ENCODE measurements around the gene LRPAP1. TPM values are rescaled to one million over a fixed set of nuclear protein-coding genes. Genes with fewer than 3 reads are reported as not detected.

The LRPAP1 gene
- total RNA-seq, 1 donor from 2014 or later: 92.2 TPM

- no peak overlapping the region for H3K27ac Mint-ChIP-seq (ENCODE audit: unreplicated experiment)
- peaks cover 5% of the 10 kb centered on the region for H3K4me1 Mint-ChIP-seq (ENCODE audit: unreplicated experiment)
- H3K36me3 Mint-ChIP-seq (ENCODE audit: low read depth, unreplicated experiment): peaks cover 5% of the 10 kb centered on the region
- no peak for DNase-seq (ENCODE audit: low spot score)
- no peaks in the 10 kb centered on the region for H3K9me3 Mint-ChIP-seq (ENCODE audit: unreplicated experiment)
- TF ChIP-seq, protein P1, sequence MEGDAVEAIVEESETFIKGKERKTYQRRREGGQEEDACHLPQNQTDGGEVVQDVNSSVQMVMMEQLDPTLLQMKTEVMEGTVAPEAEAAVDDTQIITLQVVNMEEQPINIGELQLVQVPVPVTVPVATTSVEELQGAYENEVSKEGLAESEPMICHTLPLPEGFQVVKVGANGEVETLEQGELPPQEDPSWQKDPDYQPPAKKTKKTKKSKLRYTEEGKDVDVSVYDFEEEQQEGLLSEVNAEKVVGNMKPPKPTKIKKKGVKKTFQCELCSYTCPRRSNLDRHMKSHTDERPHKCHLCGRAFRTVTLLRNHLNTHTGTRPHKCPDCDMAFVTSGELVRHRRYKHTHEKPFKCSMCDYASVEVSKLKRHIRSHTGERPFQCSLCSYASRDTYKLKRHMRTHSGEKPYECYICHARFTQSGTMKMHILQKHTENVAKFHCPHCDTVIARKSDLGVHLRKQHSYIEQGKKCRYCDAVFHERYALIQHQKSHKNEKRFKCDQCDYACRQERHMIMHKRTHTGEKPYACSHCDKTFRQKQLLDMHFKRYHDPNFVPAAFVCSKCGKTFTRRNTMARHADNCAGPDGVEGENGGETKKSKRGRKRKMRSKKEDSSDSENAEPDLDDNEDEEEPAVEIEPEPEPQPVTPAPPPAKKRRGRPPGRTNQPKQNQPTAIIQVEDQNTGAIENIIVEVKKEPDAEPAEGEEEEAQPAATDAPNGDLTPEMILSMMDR (IDR thresholded peaks at IDR 0.05; ENCODE audit: unreplicated experiment): no peak
- H3K27me3 Mint-ChIP-seq (ENCODE audit: unreplicated experiment): peaks cover 15% of the 10 kb centered on the region
- H3K4me3 Mint-ChIP-seq (ENCODE audit: unreplicated experiment): no peak overlapping the region
Measured at GRCh38 chr4:3495204-3495975, 36.8 kb downstream of the LRPAP1 start.

GRCh38 chr4:3494462-3494871, 37.8 kb downstream of the LRPAP1 start:
- TF ChIP-seq, protein P1 (IDR thresholded peaks at IDR 0.05; ENCODE audit: unreplicated experiment): no peak
- Mint-ChIP-seq H3K36me3 (ENCODE audit: low read depth, unreplicated experiment) (peaks cover 5% of the 10 kb centered on the region), H3K4me3 (ENCODE audit: unreplicated experiment) (no peak overlapping the region), H3K27me3 (ENCODE audit: unreplicated experiment) (peaks cover 12% of the 10 kb centered on the region), H3K4me1 (ENCODE audit: unreplicated experiment) (peaks cover 5% of the 10 kb centered on the region), H3K9me3 (ENCODE audit: unreplicated experiment) (no peaks in the 10 kb centered on the region), H3K27ac (ENCODE audit: unreplicated experiment) (no peak overlapping the region)
- no peak for DNase-seq (ENCODE audit: low spot score)

DNA sequence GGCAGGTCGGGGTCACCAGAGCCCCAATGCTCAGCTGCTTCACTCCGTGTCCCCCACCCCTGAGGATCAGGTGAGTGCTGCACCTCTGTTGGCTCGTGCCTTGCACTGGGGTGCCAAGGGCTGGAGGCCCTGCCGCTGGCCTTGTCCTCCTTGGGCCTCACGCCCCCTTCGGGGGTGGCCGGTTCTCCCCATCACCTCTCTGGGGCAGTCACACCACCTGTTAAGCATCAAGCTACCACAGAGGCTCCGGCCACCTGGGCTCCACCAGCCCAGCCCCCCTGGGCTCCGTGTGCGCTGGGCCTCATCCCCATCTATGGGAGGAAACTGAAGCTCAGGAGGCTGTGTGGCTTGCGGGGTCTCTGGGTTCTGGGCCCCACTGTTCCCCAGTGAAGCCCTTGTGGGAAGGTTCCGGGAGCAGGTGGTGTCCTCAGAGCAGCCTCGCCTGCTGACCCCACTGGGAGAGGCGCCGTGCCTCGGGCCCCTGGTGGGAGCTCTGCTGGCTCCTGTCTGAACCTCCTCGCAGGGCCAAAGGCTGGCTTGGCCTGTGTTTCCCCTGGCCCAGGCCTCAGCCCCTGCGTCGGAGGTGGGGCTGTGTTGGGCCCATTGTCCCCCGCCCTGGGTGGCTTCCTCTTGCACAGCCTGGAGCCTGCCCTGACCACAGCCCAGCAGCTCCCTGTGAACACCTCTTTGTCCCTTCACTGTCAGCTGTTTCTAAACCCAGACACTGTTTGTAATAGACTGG, 38.3 kb downstream of the LRPAP1 start:
- H3K36me3 Mint-ChIP-seq (ENCODE audit: low read depth, unreplicated experiment): peaks cover 5% of the 10 kb centered on the region
- H3K27ac Mint-ChIP-seq (ENCODE audit: unreplicated experiment): no peak overlapping the region
- no peak overlapping the region for H3K4me3 Mint-ChIP-seq (ENCODE audit: unreplicated experiment)
- peaks cover 5% of the 10 kb centered on the region for H3K4me1 Mint-ChIP-seq (ENCODE audit: unreplicated experiment)
- H3K27me3 Mint-ChIP-seq (ENCODE audit: unreplicated experiment): peaks cover 14% of the 10 kb centered on the region
- TF ChIP-seq, protein P1 (IDR thresholded peaks at IDR 0.05; ENCODE audit: unreplicated experiment): no peak
- no peak for DNase-seq (ENCODE audit: low spot score)
- H3K9me3 Mint-ChIP-seq (ENCODE audit: unreplicated experiment): no peaks in the 10 kb centered on the region

- TF ChIP-seq, protein P1 (IDR thresholded peaks at IDR 0.05; ENCODE audit: unreplicated experiment): no peak
- no peak for DNase-seq (ENCODE audit: low spot score)
- peaks cover 14% of the 10 kb centered on the region for H3K27me3 Mint-ChIP-seq (ENCODE audit: unreplicated experiment)
Measured at GRCh38 chr4:3492741-3493719, 39.2 kb downstream of the LRPAP1 start.

More at GRCh38 chr4:3492741-3493719, 39.2 kb downstream of the LRPAP1 start:
- peaks cover 5% of the 10 kb centered on the region for H3K36me3 Mint-ChIP-seq (ENCODE audit: low read depth, unreplicated experiment)
- no peak overlapping the region for H3K27ac Mint-ChIP-seq (ENCODE audit: unreplicated experiment)
- H3K4me1 Mint-ChIP-seq (ENCODE audit: unreplicated experiment): peaks cover 5% of the 10 kb centered on the region
- H3K4me3 Mint-ChIP-seq (ENCODE audit: unreplicated experiment): no peak overlapping the region
- H3K9me3 Mint-ChIP-seq (ENCODE audit: unreplicated experiment): no peaks in the 10 kb centered on the region
